AG10803 (cell line): ENCODE results near the gene MMP24.
A peak's percentile ranks its signal among the peaks of the same experiment; 100 is the strongest.

ENCODE experiments used
- DNase-seq: peaks from one replicate; pipeline ENCODE4 v3.0.0; 2010; ENCODE audit warnings: low read depth
- H3K4me3 ChIP-seq: 2 replicates; pipeline ENCODE4 v1.5.1; 2011; ENCODE audit warnings: mild to moderate bottlenecking, low read length, control low read depth
- TF ChIP-seq, protein P1 (sequence below): conservative IDR thresholded peaks from 2 replicates; pipeline ENCODE4 v1.5.1; 2011; ENCODE audit warnings: mild to moderate bottlenecking, low read length, control low read depth, inconsistent platforms

Gene MMP24

DNA sequence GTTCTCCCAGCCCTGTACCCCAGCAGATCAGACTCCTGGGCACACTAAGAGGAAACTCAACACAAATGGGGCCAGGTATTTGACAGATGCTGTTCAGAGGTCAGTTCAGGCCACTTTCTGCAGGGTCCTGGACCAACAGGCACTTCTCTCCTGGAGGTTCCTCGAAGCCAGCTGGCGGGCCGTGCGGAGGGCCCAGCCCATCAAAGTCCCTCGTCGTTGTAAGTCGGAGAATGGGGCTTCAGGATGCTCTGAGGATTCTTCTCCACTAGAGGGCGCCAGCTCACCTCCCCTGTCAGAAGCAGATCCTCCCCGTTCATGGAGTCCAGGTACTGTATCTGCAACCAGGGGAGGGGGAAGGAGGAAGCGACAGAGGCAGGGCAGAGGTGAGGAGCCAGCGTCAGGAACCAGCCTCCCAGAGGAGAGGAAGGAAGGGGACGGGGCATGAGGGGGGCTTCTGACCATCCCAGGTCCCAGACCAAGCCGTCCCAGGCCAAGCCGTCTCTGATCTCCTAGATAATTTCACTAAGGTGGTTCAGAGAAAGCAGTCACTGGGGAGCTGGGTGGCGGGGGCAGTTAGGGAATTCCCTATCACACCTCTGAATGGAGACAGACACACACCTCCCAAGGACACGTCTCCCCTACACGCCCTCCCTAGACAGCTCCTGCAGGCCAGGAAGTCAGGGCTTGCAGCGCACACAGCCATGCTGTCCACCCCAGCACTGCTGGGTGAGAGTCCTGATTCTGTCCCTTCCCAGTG, 77.4 kb downstream of the MMP24 start:
- DNase-seq, result peak; percentile 87
- TF ChIP-seq, protein P1, sequence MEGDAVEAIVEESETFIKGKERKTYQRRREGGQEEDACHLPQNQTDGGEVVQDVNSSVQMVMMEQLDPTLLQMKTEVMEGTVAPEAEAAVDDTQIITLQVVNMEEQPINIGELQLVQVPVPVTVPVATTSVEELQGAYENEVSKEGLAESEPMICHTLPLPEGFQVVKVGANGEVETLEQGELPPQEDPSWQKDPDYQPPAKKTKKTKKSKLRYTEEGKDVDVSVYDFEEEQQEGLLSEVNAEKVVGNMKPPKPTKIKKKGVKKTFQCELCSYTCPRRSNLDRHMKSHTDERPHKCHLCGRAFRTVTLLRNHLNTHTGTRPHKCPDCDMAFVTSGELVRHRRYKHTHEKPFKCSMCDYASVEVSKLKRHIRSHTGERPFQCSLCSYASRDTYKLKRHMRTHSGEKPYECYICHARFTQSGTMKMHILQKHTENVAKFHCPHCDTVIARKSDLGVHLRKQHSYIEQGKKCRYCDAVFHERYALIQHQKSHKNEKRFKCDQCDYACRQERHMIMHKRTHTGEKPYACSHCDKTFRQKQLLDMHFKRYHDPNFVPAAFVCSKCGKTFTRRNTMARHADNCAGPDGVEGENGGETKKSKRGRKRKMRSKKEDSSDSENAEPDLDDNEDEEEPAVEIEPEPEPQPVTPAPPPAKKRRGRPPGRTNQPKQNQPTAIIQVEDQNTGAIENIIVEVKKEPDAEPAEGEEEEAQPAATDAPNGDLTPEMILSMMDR, result peak; percentile 89

DNA sequence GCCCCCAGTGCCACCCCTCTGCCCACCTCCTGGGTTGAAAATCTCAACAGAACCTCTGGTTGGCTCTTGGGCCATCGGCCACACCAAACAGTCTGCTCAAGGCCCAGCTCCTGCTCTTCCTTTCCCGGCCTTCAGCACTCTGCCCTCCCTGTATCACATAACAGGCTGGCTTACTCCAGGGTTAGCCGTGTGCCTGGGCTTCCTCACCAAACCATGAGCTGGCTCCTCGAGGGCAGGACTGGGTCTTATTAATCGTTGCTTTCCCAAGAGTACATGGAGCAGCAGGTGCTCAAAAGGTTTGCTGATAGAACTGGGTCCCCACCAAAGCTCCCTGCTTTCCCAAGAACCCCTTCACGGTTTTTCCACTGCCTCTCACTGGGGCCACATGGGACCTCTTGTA, 78.5 kb downstream of the MMP24 start:
- no peak overlapping the region for H3K4me3 ChIP-seq
- TF ChIP-seq, protein P1, result no peak
- DNase-seq, result no peak

More for the DNA sequence above, 77.4 kb downstream of the MMP24 start:
- no peak overlapping the region for H3K4me3 ChIP-seq

DNA sequence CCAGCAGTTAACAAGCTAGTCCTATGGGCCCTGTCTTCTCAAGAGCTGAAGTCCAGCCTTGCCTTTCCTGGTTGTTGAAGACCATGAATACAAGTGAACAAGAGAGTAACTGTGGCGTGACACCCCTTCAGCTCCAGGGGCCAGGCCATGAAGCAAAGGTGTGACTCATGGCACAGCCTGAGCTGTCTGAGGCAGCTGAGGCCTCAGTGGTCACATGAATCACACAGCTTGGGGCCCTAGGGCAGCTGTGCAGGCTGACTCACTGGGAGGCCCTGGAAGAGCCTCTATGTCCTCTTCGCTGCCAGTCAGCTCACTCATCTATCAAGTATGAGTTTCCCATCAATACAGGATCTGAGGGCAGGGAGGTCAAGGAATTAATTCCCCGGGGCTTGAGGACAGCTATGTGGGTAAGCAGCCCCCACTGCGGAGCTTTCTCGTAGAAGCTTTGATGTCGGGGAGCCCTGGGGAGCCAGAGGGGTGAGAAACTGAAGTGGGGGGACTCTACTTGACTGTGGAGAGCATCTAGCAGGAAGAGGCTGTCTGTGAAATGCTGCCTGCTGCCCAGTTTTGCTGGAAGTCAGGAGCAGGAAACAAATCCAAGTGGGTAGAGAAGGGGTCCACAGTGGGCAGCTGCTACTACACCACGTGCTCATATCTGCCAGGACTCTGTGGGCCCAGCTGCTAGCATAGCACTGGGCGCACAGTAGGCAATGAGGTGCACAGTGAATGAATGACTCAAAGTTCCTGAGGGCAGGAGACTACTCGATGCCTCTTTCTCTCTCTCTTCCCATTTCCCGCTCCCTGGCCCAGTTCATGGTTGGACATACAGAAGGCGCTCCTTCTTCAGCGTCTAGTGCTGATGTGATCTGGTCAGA, 79.4 kb downstream of the MMP24 start:
- peak; percentile 99 for DNase-seq
- no peak overlapping the region for H3K4me3 ChIP-seq
- TF ChIP-seq, protein P1, result no peak

DNA sequence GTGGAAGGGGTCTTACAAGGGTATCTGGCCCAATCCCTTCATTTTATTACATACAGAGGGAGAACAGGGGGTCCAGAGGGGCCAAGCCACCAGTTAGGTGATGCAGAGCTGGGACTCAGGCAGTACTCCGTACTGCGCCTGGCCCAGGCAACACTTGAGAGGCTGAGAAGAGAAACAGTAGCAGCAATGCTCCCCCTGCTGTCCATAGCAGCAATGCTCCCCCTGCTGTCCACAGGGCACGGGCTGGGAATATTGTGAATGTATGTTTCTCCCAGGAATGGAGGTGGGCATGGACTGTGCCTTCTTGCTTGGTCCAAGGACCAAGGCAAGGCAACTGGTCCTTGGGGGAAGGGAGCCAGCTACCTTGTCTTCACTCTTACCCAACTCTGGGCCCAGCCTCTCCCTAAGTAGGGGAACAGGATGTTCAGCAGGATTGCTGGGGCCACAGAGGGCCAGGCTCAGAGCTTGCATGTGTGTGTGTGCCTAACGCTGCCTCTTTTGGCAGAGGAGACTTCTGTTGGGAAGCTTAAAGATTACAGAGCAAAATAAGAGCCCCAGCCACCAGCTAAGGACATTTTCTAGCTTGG, 80.5 kb downstream of the MMP24 start:
- TF ChIP-seq, protein P1, result peak; percentile 76
- DNase-seq, result peak; percentile 71
- H3K4me3 ChIP-seq, result no peak overlapping the region

DNA sequence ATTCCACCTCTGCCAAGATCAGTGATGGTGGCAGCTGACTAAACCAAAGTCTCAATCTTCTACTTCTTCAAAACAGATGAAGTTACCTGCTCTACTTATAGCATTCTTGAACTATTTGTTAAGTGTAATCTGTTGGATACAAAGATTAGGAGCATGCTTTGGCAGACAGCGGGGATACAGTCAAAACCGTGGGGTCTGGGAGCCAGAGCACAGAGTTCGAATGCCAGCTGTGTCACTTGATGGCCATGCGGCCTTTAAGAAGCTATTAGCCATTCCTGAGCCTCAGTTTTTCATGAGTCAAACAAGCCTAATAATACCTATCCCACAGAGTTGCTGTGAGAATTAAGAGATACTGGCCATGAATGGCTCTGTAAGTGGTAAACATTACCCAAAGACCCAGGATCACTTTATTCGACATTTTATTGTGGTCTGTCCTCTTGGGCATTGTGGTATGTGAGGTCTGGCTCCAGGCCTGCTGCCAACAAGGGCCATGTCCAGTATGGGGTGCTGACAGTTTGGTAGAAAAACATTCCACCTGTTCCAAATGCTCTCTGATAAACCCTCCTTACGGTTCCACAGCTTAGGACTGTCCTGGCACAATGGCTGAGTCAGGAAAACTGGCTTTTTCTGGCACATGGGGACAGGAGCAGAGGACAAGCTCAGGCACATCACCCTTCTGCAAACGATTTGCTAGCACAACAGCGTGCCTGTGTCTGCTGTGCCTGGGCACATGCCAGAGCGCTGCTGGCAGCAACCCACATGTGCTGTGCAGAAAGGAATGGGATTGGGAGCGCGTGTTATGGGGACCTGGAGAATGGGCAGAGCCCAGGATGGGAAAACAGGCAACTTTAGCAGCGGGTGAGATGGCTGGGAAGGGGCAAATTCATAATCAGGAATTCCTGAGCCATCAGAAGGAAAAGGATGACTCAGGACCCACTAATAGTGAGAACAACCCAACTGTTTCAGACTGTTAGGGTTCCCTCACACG, 81.5 kb downstream of the MMP24 start:
- no peak overlapping the region for H3K4me3 ChIP-seq
- TF ChIP-seq, protein P1, result no peak
- DNase-seq, result peak; percentile 95

DNA sequence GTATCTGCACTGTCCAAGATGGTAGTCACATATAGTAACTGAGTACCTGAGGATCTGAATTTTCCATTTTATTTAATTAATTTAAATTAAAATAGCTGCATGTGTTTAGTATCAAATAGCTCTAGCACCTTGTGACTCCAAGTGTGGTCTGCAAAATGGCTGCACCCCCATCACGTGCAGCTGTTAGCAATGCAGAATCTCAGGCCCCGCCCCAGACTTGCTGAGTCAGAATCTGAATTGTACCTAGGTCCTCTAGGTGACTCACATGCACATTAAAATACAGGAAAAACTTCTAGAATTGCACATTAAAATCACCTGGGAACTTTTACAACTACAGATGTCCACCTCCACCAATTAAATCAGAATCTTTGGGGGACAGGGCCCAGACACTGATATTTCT, 84.9 kb downstream of the MMP24 start:
- DNase-seq, result no peak
- no peak overlapping the region for H3K4me3 ChIP-seq
- TF ChIP-seq, protein P1, result no peak
